Activated T-helper 17 cell treated with anti-CD3 and anti-CD28 coated beads, Interleukin-2, amount 50 U/mL, for 72 hours (primary cell): ENCODE measurements around the gene PSMD6. TPM values are rescaled to one million over a fixed set of nuclear protein-coding genes. Genes with fewer than 3 reads are reported as not detected.

Experiments
- ATAC-seq: fragments of 150-1000 bp; cut with Tn5 transposase; replicated peaks from 2 replicates; pipeline ENCODE4 v1.10.0; 2021; ENCODE audit warnings: mild to moderate bottlenecking, moderate library complexity
- H3K27ac Mint-ChIP-seq: one replicate; pipeline ENCODE4 v1.8.0; 2022; ENCODE audit warnings: mixed read lengths
- H3K27me3 Mint-ChIP-seq: one replicate; pipeline ENCODE4 v1.8.0; 2022; ENCODE audit warnings: mixed read lengths
- H3K36me3 Mint-ChIP-seq: one replicate; pipeline ENCODE4 v1.8.0; 2022; ENCODE audit warnings: low read depth, mild to moderate bottlenecking, mixed read lengths
- H3K4me1 Mint-ChIP-seq: one replicate; pipeline ENCODE4 v1.8.0; 2022; ENCODE audit warnings: mixed read lengths
- H3K4me3 Mint-ChIP-seq: one replicate; pipeline ENCODE4 v1.8.0; 2022; ENCODE audit warnings: mild to moderate bottlenecking, mixed read lengths
- H3K9me3 Mint-ChIP-seq: one replicate; pipeline ENCODE4 v1.8.0; 2022; ENCODE audit warnings: mixed read lengths
- total RNA-seq, 2 donors: library from RNA; stranded (reverse); gene quantifications; one replicate each; pipeline ENCODE4 v1.2.3, GENCODE V29; 2022

The PSMD6 gene
- total RNA-seq, 2 donors from 2014 or later = 79.4 to 113 TPM

DNA sequence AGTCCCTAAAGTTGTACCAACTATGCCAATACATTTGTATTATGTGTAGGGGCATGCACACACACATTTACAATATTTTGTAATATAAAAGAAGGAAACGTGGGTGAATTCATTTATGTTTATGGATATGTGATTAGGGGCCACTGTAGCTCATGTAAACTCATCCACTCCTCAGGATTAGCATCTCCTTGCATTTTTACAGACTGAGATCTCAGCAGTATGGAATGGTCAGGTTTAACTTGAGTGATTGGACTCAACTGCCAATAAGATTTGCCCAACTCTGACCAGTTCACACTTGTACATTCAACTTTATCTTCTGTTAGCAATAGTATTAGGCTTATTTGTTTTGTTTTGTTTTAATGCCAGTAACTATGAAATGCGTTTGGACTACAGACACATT is 36.5 kb downstream of the PSMD6 start:
- no peak for ATAC-seq
- H3K27me3 Mint-ChIP-seq = no peaks in the 10 kb centered on the region
- peaks cover 18% of the 10 kb centered on the region for H3K4me1 Mint-ChIP-seq
- peaks cover 99% of the 10 kb centered on the region for H3K36me3 Mint-ChIP-seq
- H3K27ac Mint-ChIP-seq = peak overlapping the region; percentile 61
- no peaks in the 10 kb centered on the region for H3K9me3 Mint-ChIP-seq
- no peak overlapping the region for H3K4me3 Mint-ChIP-seq

DNA sequence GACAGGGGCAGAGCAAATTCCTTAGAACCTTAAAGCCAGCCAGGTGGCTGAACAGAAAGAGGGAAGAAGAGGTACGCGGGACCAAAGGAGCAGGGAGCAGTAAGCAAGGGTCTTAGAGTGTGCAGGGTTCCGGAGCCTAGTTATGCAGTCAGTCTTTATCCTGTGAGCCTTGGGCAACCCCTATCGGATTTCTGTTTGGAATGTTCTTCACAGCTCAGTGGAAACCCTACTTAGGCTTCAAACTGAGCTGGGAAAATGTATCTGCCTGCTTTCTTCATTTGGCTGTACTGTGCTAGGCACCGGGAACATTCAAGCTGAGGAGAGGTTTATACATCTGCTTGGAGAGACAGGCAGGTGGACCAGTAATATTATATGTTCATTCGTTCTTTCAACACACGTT is 37.1 kb downstream of the PSMD6 start:
- no peaks in the 10 kb centered on the region for H3K9me3 Mint-ChIP-seq
- peaks cover 18% of the 10 kb centered on the region for H3K4me1 Mint-ChIP-seq
- no peak overlapping the region for H3K4me3 Mint-ChIP-seq
- peaks cover 99% of the 10 kb centered on the region for H3K36me3 Mint-ChIP-seq
- H3K27me3 Mint-ChIP-seq = no peaks in the 10 kb centered on the region
- H3K27ac Mint-ChIP-seq = peak overlapping the region; percentile 61
- no peak for ATAC-seq

- Mint-ChIP-seq H3K27me3 (no peaks in the 10 kb centered on the region), H3K4me3 (peak overlapping the region; percentile 10), H3K4me1 (peaks cover 33% of the 10 kb centered on the region), H3K9me3 (no peaks in the 10 kb centered on the region), H3K36me3 (peaks cover 98% of the 10 kb centered on the region), H3K27ac (peak overlapping the region; percentile 64)
- peak; percentile 45 for ATAC-seq
Observed at GRCh38 chr3:63984391-63984790, 38.9 kb downstream of the PSMD6 start.

GRCh38 chr3:63981980-63982379 is 41.3 kb downstream of the PSMD6 start:
- Mint-ChIP-seq H3K9me3 (no peaks in the 10 kb centered on the region), H3K4me1 (peaks cover 51% of the 10 kb centered on the region), H3K27ac (peak overlapping the region; percentile 77), H3K4me3 (peak overlapping the region; percentile 82), H3K27me3 (no peaks in the 10 kb centered on the region), H3K36me3 (peaks cover 73% of the 10 kb centered on the region)
- no peak for ATAC-seq

- Mint-ChIP-seq H3K4me1 (peaks cover 56% of the 10 kb centered on the region), H3K9me3 (no peaks in the 10 kb centered on the region), H3K27ac (peak overlapping the region; percentile 70), H3K36me3 (peaks cover 64% of the 10 kb centered on the region), H3K4me3 (peak overlapping the region; percentile 82), H3K27me3 (no peaks in the 10 kb centered on the region)
- no peak for ATAC-seq
Observed at GRCh38 chr3:63980830-63981498, 42.3 kb downstream of the PSMD6 start.

DNA sequence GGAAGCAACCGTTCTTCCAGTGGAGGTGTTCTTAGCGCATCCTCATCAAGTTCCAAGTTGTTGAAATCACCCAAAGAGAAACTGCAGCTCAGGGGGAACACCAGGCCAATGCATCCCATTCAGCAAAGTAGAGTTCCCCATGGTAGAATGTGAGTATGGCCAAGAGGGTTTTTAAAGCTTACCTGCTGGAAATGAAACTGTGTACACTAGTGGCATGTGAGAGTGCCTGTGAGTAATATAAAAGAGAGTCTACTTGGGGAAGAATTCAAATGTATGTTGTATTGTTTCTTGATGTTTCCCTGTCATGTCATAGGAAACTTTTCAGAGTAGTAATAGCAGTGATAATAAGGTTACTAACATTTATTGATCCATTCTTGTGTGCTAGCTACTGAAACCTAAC is 43.3 kb downstream of the PSMD6 start:
- Mint-ChIP-seq H3K27ac (peak overlapping the region; percentile 70), H3K36me3 (peaks cover 60% of the 10 kb centered on the region), H3K4me3 (peak overlapping the region; percentile 82), H3K4me1 (peaks cover 53% of the 10 kb centered on the region), H3K9me3 (no peaks in the 10 kb centered on the region), H3K27me3 (no peaks in the 10 kb centered on the region)
- ATAC-seq = peak; percentile 74

DNA sequence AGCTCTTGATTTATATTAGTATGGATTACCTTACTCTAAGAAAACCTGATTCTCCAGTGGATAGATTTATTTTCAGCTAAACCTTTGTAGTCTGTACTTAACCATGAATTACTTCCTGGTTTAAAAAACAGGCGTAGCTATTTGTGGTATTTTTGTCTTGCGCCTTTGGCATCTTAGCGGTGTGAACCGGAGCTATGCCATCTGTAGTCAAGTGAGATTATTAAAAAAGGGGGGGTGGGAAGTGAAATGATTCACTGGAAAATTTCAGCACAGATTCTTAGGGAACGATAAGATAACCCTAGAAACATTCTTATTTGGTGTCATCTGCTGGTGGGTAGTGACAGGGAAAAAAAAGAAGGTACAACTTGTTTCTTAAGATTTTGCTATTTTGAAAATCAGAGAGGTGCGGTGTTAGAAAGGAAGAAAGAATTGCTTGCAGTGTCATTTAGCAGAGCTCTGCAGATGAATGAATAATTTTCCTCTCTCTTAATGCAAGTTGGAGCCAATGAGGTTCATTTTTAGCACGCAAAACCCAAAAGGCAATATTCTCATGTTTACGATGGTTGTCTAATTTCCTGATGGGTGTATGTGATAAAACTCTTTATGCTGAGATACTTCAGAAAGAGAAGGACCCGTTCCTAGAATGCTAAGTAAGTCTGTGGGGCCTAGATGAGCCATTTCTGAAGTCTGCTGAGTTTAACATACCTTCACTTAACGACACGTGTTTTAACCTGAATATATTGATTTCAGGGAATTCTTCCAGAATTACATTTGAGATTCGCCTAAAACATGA is 44.0 kb downstream of the PSMD6 start:
- Mint-ChIP-seq H3K27ac (peak overlapping the region; percentile 70), H3K27me3 (no peaks in the 10 kb centered on the region), H3K4me3 (peak overlapping the region; percentile 82), H3K36me3 (peaks cover 52% of the 10 kb centered on the region), H3K4me1 (peaks cover 53% of the 10 kb centered on the region), H3K9me3 (no peaks in the 10 kb centered on the region)
- peak; percentile 37 for ATAC-seq

DNA sequence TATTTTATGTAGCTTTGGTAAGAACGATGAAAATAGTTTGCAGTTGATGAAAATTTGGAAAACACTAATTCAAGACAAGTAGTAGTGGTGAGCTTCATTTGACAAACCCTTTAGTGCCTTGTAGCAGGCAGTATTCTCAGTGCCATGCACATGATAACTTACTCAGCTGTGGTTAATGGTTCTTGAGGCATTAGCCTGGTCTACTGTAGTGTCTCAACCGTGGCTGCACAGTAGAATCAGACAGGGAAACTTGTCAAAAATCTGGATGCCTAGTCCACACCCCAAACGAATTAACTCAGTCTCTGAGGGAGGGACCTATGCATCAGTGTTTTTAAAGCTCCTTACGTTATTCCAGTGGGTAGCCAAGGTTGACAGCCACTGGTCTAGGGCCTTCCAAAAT is 45.4 kb downstream of the PSMD6 start:
- H3K36me3 Mint-ChIP-seq = peaks cover 47% of the 10 kb centered on the region

GRCh38 chr3:63976872-63977200 is 46.5 kb downstream of the PSMD6 start:
- ATAC-seq = no peak
- Mint-ChIP-seq H3K4me1 (peaks cover 67% of the 10 kb centered on the region), H3K36me3 (peaks cover 46% of the 10 kb centered on the region)

More for the DNA sequence above, 45.4 kb downstream of the PSMD6 start:
- ATAC-seq = peak; percentile 60
- peak overlapping the region; percentile 70 for H3K27ac Mint-ChIP-seq
- H3K9me3 Mint-ChIP-seq = no peaks in the 10 kb centered on the region
- H3K4me3 Mint-ChIP-seq = peak overlapping the region; percentile 82
- peaks cover 58% of the 10 kb centered on the region for H3K4me1 Mint-ChIP-seq
- H3K27me3 Mint-ChIP-seq = no peaks in the 10 kb centered on the region

GRCh38 chr3:63976161-63976871 is 47.0 kb downstream of the PSMD6 start:
- peak overlapping the region; percentile 82 for H3K4me3 Mint-ChIP-seq
- H3K36me3 Mint-ChIP-seq = peaks cover 43% of the 10 kb centered on the region
- H3K27me3 Mint-ChIP-seq = no peaks in the 10 kb centered on the region
- peak overlapping the region; percentile 70 for H3K27ac Mint-ChIP-seq
- no peaks in the 10 kb centered on the region for H3K9me3 Mint-ChIP-seq
- ATAC-seq = no peak
- peaks cover 69% of the 10 kb centered on the region for H3K4me1 Mint-ChIP-seq

More at GRCh38 chr3:63976872-63977200, 46.5 kb downstream of the PSMD6 start:
- Mint-ChIP-seq H3K4me3 (peak overlapping the region; percentile 82), H3K27me3 (no peaks in the 10 kb centered on the region), H3K9me3 (no peaks in the 10 kb centered on the region), H3K27ac (peak overlapping the region; percentile 70)

DNA sequence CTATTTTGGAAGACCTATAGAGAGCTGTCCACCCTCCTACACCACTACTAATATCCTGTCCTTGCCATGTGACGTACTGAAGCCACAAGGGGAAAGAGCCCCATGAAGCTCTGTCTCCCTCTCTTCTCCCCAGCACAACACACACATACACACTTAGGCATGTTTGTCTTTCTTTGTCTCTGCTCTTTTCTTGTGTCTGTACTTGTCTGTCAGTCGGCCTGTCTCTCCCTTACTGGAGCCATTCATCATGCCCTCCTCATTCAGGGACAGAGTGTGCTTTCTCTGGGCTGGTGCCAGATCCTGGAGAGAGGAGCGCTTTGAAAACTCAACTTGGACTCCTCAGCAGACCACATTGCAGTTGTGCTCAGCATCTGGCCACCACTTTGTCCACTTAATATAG is 47.6 kb downstream of the PSMD6 start:
- Mint-ChIP-seq H3K4me1 (peaks cover 71% of the 10 kb centered on the region), H3K27me3 (no peaks in the 10 kb centered on the region), H3K4me3 (peak overlapping the region; percentile 40), H3K27ac (no peak overlapping the region), H3K9me3 (no peaks in the 10 kb centered on the region), H3K36me3 (peaks cover 40% of the 10 kb centered on the region)
- no peak for ATAC-seq

DNA sequence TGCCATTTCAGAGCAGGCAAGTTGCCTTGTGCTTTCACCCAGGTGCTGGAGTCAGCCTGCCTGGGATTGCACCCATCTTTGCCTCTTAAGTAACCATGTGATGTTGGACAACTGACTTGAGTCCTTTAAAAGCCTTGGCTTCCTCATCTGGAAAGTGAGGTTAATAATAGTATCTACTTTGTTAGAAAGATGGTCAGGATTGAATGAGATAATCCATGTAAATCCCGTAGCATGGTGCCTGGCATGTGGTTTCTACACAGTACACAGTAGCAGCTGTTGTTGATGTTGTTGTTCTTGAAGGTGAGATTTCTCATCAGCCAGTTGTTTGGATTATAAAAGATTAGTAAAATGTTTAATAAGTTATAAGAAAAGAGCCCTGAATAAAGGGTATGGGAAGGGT is 48.8 kb downstream of the PSMD6 start:
- Mint-ChIP-seq H3K9me3 (no peaks in the 10 kb centered on the region), H3K4me3 (peak overlapping the region; percentile 8), H3K4me1 (peaks cover 71% of the 10 kb centered on the region), H3K27ac (no peak overlapping the region), H3K36me3 (peaks cover 28% of the 10 kb centered on the region), H3K27me3 (no peaks in the 10 kb centered on the region)
- ATAC-seq = no peak

GRCh38 chr3:63973406-63973805 is 49.9 kb downstream of the PSMD6 start:
- no peaks in the 10 kb centered on the region for H3K27me3 Mint-ChIP-seq
- H3K4me1 Mint-ChIP-seq = peaks cover 72% of the 10 kb centered on the region
- no peaks in the 10 kb centered on the region for H3K9me3 Mint-ChIP-seq
- H3K27ac Mint-ChIP-seq = peak overlapping the region; percentile 72
- ATAC-seq = no peak
- H3K36me3 Mint-ChIP-seq = peaks cover 28% of the 10 kb centered on the region
- H3K4me3 Mint-ChIP-seq = peak overlapping the region; percentile 40

- H3K36me3 Mint-ChIP-seq = peaks cover 28% of the 10 kb centered on the region
- ATAC-seq = no peak
- no peaks in the 10 kb centered on the region for H3K9me3 Mint-ChIP-seq
- peaks cover 75% of the 10 kb centered on the region for H3K4me1 Mint-ChIP-seq
- peak overlapping the region; percentile 72 for H3K27ac Mint-ChIP-seq
- H3K27me3 Mint-ChIP-seq = no peaks in the 10 kb centered on the region
- peak overlapping the region; percentile 97 for H3K4me3 Mint-ChIP-seq
Observed at GRCh38 chr3:63972987-63973386, 50.3 kb downstream of the PSMD6 start.
